PC-3 (cell line): ENCODE data around the gene PNCK.
"Not testable (repeated sequence)": the region's sequence is repeated elsewhere in the genome, so short reads cannot be mapped to it uniquely, and the experiment has no call there.

Source experiments
- CTCF ChIP-seq: fragments of 300-600 bp; sonication (generic); conservative IDR thresholded peaks from 2 replicates; pipeline ENCODE4 v1.5.1; 2017; ENCODE audit warnings: antibody characterized with exemption, low read depth, mild to moderate bottlenecking, low read length
- EZH2 ChIP-seq: fragments of 300-600 bp; sonication (generic); IDR thresholded peaks from one replicate; pipeline ENCODE4 v1.6.1; 2017; ENCODE audit warnings: antibody characterized with exemption, mild to moderate bottlenecking, low read length; ENCODE audit not compliant: unreplicated experiment
- EZH2phosphoT487 ChIP-seq: fragments of 300-600 bp; sonication (generic); IDR thresholded peaks from 2 replicates; pipeline ENCODE4 v1.6.1; 2018; ENCODE audit warnings: mild to moderate bottlenecking, antibody characterized with exemption, low read length, borderline replicate concordance

GRCh38 chrX:153696538-153696937 lies 22.9 kb upstream of the PNCK start:
- not testable (repeated sequence) for TF ChIP-seq EZH2, CTCF, EZH2phosphoT487
